Erythroblast (primary cell): ENCODE data around the gene WSCD1.

ENCODE experiments used
- GATA1 ChIP-seq: IDR thresholded peaks from 2 replicates; pipeline ENCODE4 v1.6.1; 2011; ENCODE audit warnings: low read depth, mild to moderate bottlenecking, control low read depth, low read length, moderate library complexity
- POLR2A ChIP-seq: IDR thresholded peaks from 2 replicates; pipeline ENCODE4 v1.6.1; 2011; ENCODE audit warnings: mild to moderate bottlenecking, low read length

DNA sequence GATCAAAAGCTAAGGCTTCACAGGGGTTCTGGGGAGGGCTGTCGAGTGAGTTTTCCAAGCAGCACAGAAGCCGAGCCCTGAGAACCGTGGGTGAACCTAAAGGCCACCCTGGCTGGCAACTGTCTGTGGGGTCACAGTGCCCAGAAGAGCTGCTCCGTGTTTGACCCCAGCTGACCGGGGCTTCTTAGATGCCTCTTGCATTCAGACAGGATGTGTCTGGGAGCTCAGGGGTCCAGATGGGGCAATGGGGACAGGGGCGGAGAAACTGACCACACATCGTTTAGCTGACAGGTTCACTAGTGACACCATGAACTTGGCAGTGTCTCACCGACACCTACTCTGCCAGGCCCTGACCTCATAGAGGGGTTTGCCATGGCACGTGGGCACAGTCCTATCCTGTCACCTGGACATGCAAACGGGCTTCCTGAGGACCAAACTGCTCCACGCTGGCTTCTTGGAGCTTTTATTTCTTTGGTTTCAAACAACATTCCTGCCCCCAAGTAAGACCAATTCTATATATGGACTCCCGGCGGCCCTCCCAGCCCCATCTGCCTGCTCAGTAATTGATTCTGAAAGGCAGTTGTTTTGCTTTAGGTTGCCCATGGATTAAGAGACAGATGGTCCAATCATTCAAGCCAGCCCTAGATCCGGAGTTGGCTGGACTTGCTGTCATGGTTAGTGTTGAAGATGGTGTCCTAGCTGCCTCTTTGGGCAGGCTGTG lies 22.2 kb downstream of the WSCD1 start:
- TF ChIP-seq POLR2A (no peak), GATA1 (no peak)
